ENCODE measurements around the gene AGBL4. TPM values are rescaled to one million over a fixed set of nuclear protein-coding genes. Genes with fewer than 3 reads are reported as not detected.

AGBL4 gene
- total RNA-seq, 2 donors from 2014 or later: 0.40 to 5.5 TPM

DNA sequence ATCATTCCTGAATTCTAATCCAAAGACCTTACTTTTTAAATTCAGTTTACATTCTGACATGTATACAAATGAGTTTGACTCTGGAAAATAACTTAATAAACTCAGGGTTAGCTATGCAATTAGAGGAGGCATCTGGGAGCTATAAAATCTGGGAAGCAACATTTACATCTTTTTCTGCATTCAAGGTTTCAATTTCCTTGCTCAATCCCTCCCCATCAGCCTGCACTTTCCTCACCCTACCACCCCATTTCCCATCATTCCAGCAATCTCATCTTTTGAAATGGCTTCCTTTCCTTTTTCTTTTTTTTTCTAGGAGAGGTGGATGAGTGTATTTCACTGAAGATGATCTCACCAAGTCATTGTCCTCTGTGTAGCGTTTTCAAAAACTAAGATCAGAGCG, 1181.8 kb downstream of the AGBL4 start:
- H3K4me3 Mint-ChIP-seq: no peak overlapping the region
- Histone ChIP-seq H3K4me3 (ENCODE audit: low read length) (no peak overlapping the region), H3K9ac (ENCODE audit: extremely low read depth, low read length, poor library complexity, severe bottlenecking) (no peak overlapping the region), H3K9me3 (ENCODE audit: control insufficient read depth, low read length) (no peaks in the 10 kb centered on the region), H3K36me3 (ENCODE audit: control insufficient read depth, insufficient read depth, low read length) (no peaks in the 10 kb centered on the region), H3K27ac (ENCODE audit: low read depth, low read length) (no peak overlapping the region), H3K27me3 (ENCODE audit: control insufficient read depth, insufficient read depth, low read length, poor library complexity, severe bottlenecking) (peaks cover 8% of the 10 kb centered on the region), H3K4me1 (ENCODE audit: control insufficient read depth, insufficient read depth, low read length) (no peaks in the 10 kb centered on the region)
- no peaks in the 10 kb centered on the region for H3K27me3 Mint-ChIP-seq (ENCODE audit: insufficient read depth)
- no peaks in the 10 kb centered on the region for H3K36me3 Mint-ChIP-seq (ENCODE audit: low read depth)
- WGBS, 2 experiments (ENCODE audit: insufficient coverage in 1 of 2, insufficient read length in 1 of 2): 38 to 50% methylated on average over 2 of the region's 2 CpGs
- no peak overlapping the region for H3K27ac Mint-ChIP-seq
- TF ChIP-seq, protein P1, sequence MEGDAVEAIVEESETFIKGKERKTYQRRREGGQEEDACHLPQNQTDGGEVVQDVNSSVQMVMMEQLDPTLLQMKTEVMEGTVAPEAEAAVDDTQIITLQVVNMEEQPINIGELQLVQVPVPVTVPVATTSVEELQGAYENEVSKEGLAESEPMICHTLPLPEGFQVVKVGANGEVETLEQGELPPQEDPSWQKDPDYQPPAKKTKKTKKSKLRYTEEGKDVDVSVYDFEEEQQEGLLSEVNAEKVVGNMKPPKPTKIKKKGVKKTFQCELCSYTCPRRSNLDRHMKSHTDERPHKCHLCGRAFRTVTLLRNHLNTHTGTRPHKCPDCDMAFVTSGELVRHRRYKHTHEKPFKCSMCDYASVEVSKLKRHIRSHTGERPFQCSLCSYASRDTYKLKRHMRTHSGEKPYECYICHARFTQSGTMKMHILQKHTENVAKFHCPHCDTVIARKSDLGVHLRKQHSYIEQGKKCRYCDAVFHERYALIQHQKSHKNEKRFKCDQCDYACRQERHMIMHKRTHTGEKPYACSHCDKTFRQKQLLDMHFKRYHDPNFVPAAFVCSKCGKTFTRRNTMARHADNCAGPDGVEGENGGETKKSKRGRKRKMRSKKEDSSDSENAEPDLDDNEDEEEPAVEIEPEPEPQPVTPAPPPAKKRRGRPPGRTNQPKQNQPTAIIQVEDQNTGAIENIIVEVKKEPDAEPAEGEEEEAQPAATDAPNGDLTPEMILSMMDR (conservative IDR thresholded peaks at IDR 0.05): no peak
- no peaks in the 10 kb centered on the region for H3K9me3 Mint-ChIP-seq
- no peak for DNase-seq
- no peaks in the 10 kb centered on the region for H3K4me1 Mint-ChIP-seq

DNA sequence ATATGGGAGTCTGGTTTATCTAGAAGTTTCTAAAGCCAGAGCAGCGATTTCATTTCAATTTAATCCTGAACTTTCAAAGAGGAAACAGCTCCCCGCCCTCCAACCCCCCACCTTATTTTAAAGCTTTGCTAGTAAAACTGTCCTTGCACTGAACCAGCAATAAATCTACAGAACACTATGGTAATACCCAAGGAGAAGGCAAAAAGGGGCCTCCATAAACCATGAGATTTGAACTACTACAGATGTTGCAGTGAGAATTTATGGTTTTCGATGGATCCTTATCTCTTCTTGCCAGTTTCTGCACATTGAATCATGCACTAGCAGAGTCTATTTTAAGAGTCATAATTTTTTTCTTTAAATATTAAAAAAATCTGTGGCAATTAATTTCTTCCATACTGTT, 1182.3 kb downstream of the AGBL4 start:
- Mint-ChIP-seq H3K4me3 (no peak overlapping the region), H3K27me3 (ENCODE audit: insufficient read depth) (no peaks in the 10 kb centered on the region), H3K4me1 (no peaks in the 10 kb centered on the region), H3K36me3 (ENCODE audit: low read depth) (no peaks in the 10 kb centered on the region), H3K27ac (no peak overlapping the region), H3K9me3 (no peaks in the 10 kb centered on the region)
- no peak overlapping the region for H3K27ac ChIP-seq (ENCODE audit: low read depth, low read length)
- 95 to 100% methylated on average over 1 to 3 of the region's 3 CpGs for WGBS, 2 experiments (ENCODE audit: insufficient coverage in 1 of 2, insufficient read length in 1 of 2)
- peaks cover 8% of the 10 kb centered on the region for H3K27me3 ChIP-seq (ENCODE audit: control insufficient read depth, insufficient read depth, low read length, poor library complexity, severe bottlenecking)
- H3K9ac ChIP-seq (ENCODE audit: extremely low read depth, low read length, poor library complexity, severe bottlenecking): no peak overlapping the region
- no peaks in the 10 kb centered on the region for H3K36me3 ChIP-seq (ENCODE audit: control insufficient read depth, insufficient read depth, low read length)
- TF ChIP-seq, protein P1 (conservative IDR thresholded peaks at IDR 0.05): no peak
- no peak for DNase-seq
- no peak overlapping the region for H3K4me3 ChIP-seq (ENCODE audit: low read length)
- no peaks in the 10 kb centered on the region for H3K9me3 ChIP-seq (ENCODE audit: control insufficient read depth, low read length)
- no peaks in the 10 kb centered on the region for H3K4me1 ChIP-seq (ENCODE audit: control insufficient read depth, insufficient read depth, low read length)

DNA sequence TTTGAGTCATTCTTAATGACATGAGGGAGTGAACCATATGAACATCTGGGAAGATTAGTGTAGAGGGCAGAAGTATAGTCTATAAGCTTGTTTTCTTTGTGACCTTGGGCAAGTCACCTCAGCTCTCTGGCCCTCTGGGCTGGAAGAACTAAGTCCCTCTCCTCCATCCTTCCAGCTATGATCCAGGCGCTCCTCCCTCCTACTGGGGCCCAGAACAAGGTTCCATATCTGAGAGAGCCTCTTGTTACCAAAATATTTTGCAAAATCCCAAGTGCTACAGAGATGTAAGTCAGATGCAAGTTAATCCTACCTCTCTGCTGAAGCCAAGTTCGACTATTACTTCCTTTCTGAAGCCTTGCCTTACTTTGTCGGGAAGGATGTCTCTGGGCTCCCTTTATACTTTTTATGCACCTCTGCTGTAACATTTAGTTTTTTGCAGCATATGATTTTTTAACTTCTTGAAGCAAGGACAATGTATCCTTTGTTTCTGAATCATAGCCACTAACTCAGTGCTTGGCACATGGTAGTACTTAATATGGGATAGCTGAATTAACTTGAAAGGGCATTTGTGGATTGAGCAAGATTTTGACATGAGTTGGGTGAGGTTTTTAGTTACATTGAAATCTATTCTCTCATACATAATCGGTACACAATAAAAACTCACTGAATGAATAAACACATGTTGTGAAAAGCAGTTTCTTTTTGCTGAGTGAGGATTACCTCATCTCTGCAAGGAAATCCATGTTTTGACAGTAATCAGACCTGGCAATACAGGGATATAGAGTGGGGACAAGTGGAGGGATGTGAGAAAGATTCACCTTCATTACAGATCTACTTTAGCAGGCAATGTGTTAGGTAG, 1192.4 kb downstream of the AGBL4 start:
- no peak for DNase-seq
- no peaks in the 10 kb centered on the region for H3K9me3 ChIP-seq (ENCODE audit: control insufficient read depth, low read length)
- Mint-ChIP-seq H3K27ac (no peak overlapping the region), H3K4me3 (no peak overlapping the region), H3K9me3 (no peaks in the 10 kb centered on the region), H3K27me3 (ENCODE audit: insufficient read depth) (peaks cover 2% of the 10 kb centered on the region), H3K4me1 (no peaks in the 10 kb centered on the region), H3K36me3 (ENCODE audit: low read depth) (no peaks in the 10 kb centered on the region)
- H3K4me3 ChIP-seq (ENCODE audit: low read length): no peak overlapping the region
- no peaks in the 10 kb centered on the region for H3K36me3 ChIP-seq (ENCODE audit: control insufficient read depth, insufficient read depth, low read length)
- H3K27ac ChIP-seq (ENCODE audit: low read depth, low read length): no peak overlapping the region
- 86 to 92% methylated on average over 2 to 3 of the region's 4 CpGs for WGBS, 2 experiments (ENCODE audit: insufficient coverage in 1 of 2, insufficient read length in 1 of 2)
- H3K27me3 ChIP-seq (ENCODE audit: control insufficient read depth, insufficient read depth, low read length, poor library complexity, severe bottlenecking): peaks cover 22% of the 10 kb centered on the region
- H3K4me1 ChIP-seq (ENCODE audit: control insufficient read depth, insufficient read depth, low read length): no peaks in the 10 kb centered on the region
- H3K9ac ChIP-seq (ENCODE audit: extremely low read depth, low read length, poor library complexity, severe bottlenecking): no peak overlapping the region
- TF ChIP-seq, protein P1 (conservative IDR thresholded peaks at IDR 0.05): no peak
